GM19438 (cell line): ENCODE measurements around the gene PCARE.

Experiments
- ATAC-seq: cut with Tn5 transposase; IDR thresholded peaks from one replicate; pipeline ENCODE4 v1.9.1; 2021; ENCODE audit warnings: low read depth; ENCODE audit not compliant: unreplicated experiment

Gene PCARE

GRCh38 chr2:29012211-29012681 lies 62.1 kb downstream of the PCARE start:
- no peak for ATAC-seq
